GM18858 (cell line): Measurements from ENCODE around the gene ENO1.
"Not testable (repeated sequence)": the region's sequence is repeated elsewhere in the genome, so short reads cannot be mapped to it uniquely, and the experiment has no call there.

Source experiments
- ATAC-seq: cut with Tn5 transposase; IDR thresholded peaks from one replicate; pipeline ENCODE4 v1.9.1; 2021; ENCODE audit not compliant: unreplicated experiment

Gene ENO1

GRCh38 chr1:8878448-8878697 lies at the start of gene ENO1:
ENO1 (minus strand) TSS chr1:8878686; CDS start chr1:8874908, 3,778 bp downstream.
- ATAC-seq, result no peak

GRCh38 chr1:8926707-8927694 lies 48.5 kb upstream of the ENO1 start:
- ATAC-seq, result no peak

- no peak for ATAC-seq
These were observed 47.5 kb upstream of the ENO1 start for GRCh38 chr1:8925960-8926359.

- no peak for ATAC-seq
These were observed 46.9 kb upstream of the ENO1 start for GRCh38 chr1:8925406-8925805.

GRCh38 chr1:8922962-8923361 lies 44.5 kb upstream of the ENO1 start:
- no peak for ATAC-seq

GRCh38 chr1:8917536-8917935 lies 39.0 kb upstream of the ENO1 start:
- ATAC-seq, result not testable (repeated sequence)

GRCh38 chr1:8915446-8915845 lies 37.0 kb upstream of the ENO1 start:
- no peak for ATAC-seq

GRCh38 chr1:8914466-8914865 lies 36.0 kb upstream of the ENO1 start:
- no peak for ATAC-seq

GRCh38 chr1:8913457-8913856 lies 35.0 kb upstream of the ENO1 start:
- no peak for ATAC-seq

GRCh38 chr1:8911416-8912309 lies 33.2 kb upstream of the ENO1 start:
- no peak for ATAC-seq

GRCh38 chr1:8910914-8911313 lies 32.4 kb upstream of the ENO1 start:
- no peak for ATAC-seq

- ATAC-seq, result no peak
These were observed 31.8 kb upstream of the ENO1 start for GRCh38 chr1:8910331-8910730.

GRCh38 chr1:8908388-8909151 lies 30.1 kb upstream of the ENO1 start:
- no peak for ATAC-seq

- no peak for ATAC-seq
These were observed 27.2 kb upstream of the ENO1 start for GRCh38 chr1:8905582-8906191.

GRCh38 chr1:8903908-8904650 lies 25.6 kb upstream of the ENO1 start:
- ATAC-seq, result no peak

GRCh38 chr1:8903410-8903809 lies 24.9 kb upstream of the ENO1 start:
- ATAC-seq, result no peak

GRCh38 chr1:8902765-8903164 lies 24.3 kb upstream of the ENO1 start:
- ATAC-seq, result no peak

GRCh38 chr1:8900684-8901083 lies 22.2 kb upstream of the ENO1 start:
- not testable (repeated sequence) for ATAC-seq

GRCh38 chr1:8899046-8899445 lies 20.6 kb upstream of the ENO1 start:
- no peak for ATAC-seq

GRCh38 chr1:8898418-8898817 lies 19.9 kb upstream of the ENO1 start:
- not testable (repeated sequence) for ATAC-seq
